GM21390 (cell line): ENCODE data around the gene EFHB.
"Not testable (repeated sequence)": the region's sequence is repeated elsewhere in the genome, so short reads cannot be mapped to it uniquely, and the experiment has no call there.

ENCODE experiments used
- ATAC-seq: cut with Tn5 transposase; IDR thresholded peaks from one replicate; pipeline ENCODE4 v1.9.1; 2021; ENCODE audit not compliant: unreplicated experiment

EFHB gene

GRCh38 chr3:19931180-19931692 is 2.8 kb downstream of the EFHB start:
- ATAC-seq = peak; percentile 81

DNA sequence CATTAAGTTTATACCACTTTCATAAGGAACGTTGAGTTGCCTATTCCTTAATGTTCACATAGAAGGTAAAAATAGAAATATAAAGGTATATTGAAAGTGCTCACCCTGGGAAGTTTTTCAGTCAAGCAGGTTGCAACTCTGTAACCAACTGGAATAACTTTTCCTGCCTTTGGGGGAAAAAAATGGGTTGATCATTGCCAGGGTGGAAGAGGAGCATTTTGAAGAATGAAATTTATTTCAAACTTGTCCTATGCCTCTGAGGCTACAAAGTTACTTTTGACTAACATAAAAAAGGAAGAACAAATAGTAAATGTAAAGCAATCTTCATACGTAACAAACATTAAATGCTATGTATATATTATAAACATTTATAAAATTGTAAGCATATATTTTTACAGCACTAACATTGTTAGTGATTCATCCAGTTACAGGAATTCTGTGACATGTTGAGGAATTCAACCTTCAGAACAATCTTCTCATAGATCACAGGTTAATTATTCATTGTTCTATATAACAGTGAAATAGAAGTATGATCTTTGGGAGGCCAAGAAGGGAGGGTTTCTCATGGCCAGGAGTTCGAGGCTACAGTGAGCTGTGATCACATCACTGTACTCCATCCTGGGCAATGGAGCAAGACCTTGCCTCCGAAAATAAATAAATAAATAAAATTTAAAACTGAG is 13.5 kb downstream of the EFHB start:
- no peak for ATAC-seq

DNA sequence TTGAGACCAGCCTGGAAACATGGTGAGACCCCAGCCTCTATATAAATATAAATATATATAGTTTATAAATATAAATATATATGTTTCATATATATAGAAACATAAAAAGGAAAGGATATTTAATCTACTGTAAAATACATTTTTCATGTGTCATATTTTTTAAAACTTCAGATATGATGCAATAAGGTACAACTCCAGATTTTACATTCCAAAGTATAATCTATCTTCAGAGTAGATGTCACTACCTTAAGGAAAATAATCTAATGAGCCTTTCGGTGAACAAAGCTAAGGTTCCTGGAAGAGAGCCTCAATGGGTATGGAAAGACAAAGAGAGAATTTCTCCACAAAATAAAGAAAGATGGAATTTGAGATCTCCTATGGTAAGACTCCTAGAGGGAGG is 16.9 kb downstream of the EFHB start:
- ATAC-seq = no peak

GRCh38 chr3:19911452-19911851 is 22.6 kb downstream of the EFHB start:
- no peak for ATAC-seq

DNA sequence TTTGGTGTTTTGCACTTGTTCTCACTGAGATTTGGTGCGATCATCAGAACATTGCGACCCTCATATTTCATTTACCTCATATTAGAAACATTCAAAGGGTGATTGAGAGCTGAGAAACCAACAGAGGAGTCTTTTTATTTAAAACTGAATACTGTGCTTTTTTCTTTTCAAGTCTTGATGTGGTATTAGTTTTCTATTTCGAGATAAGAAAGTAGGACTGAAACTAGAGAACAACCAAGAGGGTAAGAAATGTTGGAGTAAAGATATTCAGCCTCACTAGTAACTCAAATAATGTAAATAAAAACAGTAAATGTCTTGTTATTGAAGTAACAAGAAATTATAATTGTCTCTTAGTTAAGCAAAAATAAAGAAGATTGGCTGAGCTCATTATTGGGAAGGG is 26.5 kb downstream of the EFHB start:
- ATAC-seq = no peak

- ATAC-seq = no peak
These were observed 30.4 kb downstream of the EFHB start for GRCh38 chr3:19903649-19904048.

DNA sequence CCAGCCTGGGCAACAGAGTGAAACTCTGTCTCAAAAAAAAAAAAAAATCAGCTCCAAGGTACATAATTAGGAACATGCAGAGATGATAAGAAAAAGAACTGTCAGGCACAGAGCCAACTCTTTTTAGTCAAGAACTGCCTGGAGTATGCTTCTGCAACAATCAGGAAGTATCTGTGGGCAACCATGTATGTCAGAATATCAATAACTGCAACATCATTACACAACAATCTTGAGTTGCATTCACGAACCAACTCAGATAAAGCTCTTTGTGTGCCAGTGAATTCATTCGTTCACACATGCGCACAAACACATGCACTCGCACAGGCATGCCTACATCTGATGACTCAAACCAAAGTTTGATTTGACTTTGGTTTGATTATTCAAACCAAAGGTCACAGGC is 32.1 kb downstream of the EFHB start:
- no peak for ATAC-seq

- no peak for ATAC-seq
These were observed 32.7 kb downstream of the EFHB start for GRCh38 chr3:19901337-19901736.

GRCh38 chr3:19899833-19900232 is 34.2 kb downstream of the EFHB start:
- ATAC-seq = not testable (repeated sequence)

DNA sequence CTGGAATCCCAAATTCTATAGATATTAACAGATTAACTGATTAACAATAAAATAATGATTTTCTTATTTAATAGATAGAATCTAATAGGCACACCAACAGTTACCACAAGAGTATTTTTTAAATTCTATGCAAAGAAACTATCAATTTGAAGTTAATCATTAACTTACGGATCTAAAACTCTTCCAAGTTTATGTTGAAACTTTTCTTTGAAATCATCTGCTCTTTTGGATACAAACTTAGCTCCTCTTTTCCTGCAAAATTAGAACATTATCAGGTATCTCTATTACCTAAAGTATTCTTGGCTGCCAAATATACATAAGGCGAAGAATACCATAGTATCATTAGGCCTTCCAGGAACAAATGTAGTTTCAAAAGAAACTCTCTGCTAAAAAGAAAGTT is 34.8 kb downstream of the EFHB start:
- ATAC-seq = no peak

- ATAC-seq = no peak
These were observed 35.3 kb downstream of the EFHB start for GRCh38 chr3:19898721-19899120.

- no peak for ATAC-seq
These were observed 42.3 kb downstream of the EFHB start for GRCh38 chr3:19891740-19892139.

- no peak for ATAC-seq
These were observed 45.4 kb downstream of the EFHB start for GRCh38 chr3:19888428-19889152.

DNA sequence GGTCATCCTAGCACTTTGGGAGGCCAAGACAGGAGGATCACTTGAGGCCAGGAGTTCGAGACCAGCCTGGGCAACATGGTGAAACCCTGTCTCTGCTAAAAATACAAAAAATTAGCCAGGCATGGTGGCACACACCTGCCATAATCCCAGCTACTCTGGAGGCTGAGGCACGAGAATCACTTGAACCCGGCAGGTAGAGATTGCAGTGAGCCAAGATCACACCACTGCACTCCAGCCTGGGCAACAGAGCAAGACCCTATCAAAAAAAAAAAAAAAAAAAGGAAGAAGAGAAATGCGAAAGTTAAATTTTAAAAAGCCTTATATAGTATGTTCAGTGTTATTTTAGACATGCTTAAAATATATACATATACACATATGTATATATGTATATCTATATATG is 46.9 kb downstream of the EFHB start:
- not testable (repeated sequence) for ATAC-seq

GRCh38 chr3:19886404-19886803 is 47.6 kb downstream of the EFHB start:
- ATAC-seq = no peak

- ATAC-seq = peak; percentile 48
These were observed 48.5 kb downstream of the EFHB start for GRCh38 chr3:19885468-19885867.

DNA sequence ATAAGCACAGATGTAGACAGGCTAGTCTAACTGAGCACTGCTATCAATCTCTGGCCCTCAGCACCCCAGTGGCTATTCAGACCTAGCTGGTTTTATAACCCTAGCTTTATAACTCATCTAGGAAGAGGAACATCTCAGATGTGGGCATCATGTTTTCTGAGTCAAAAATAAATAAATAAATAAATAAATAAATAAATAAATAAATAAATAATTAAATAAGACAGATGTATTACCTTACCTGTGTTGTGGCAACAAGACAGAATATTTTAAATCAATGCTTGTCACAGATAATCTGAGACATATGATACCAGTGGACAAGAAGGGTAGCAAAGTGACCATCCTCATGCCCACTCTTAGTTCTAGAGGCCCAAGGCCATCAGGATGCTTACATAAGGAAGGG is 52.2 kb downstream of the EFHB start:
- ATAC-seq = no peak

GRCh38 chr3:19881036-19881435 is 53.0 kb downstream of the EFHB start:
- ATAC-seq = no peak

GRCh38 chr3:19877656-19878055 is 56.4 kb downstream of the EFHB start:
- no peak for ATAC-seq

DNA sequence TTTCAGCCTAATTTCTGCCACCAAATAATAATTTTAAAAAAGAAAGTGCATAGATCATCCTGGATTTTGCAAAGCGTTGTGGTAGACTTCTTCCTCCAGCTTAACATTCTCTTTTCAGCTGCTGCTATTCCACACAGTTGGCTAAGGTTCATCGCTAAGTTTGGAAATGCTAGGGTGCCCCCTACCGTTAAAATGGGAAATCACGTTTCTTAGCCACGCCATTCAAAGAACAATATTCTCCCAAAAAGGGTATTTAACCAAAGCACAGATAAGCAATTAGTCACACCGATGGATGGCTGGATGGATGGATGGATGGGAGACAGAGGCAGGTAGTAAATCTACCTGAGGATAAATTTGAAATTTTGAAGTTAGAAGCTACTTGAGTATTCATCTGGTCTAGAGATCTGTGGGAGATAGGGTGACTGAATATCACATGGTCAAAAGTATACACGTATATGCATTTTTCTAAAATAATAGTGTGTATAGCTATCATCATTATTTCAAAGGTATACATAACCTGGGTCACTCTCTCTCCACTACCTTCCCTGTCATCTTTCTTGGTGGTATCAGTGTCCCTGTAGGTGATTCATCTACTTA is 67.2 kb downstream of the EFHB start:
- ATAC-seq = peak; percentile 90

GRCh38 chr3:19855318-19855717 is 78.7 kb downstream of the EFHB start:
- not testable (repeated sequence) for ATAC-seq

- not testable (repeated sequence) for ATAC-seq
These were observed 87.4 kb downstream of the EFHB start for GRCh38 chr3:19846609-19847008.
